ENCODE data around the gene TCF12. TPM values are rescaled to one million over a fixed set of nuclear protein-coding genes. Genes with fewer than 3 reads are reported as not detected.

TCF12 gene
- total RNA-seq, 1 donor from 2014 or later, result 144 TPM

- TF ChIP-seq, protein P1, sequence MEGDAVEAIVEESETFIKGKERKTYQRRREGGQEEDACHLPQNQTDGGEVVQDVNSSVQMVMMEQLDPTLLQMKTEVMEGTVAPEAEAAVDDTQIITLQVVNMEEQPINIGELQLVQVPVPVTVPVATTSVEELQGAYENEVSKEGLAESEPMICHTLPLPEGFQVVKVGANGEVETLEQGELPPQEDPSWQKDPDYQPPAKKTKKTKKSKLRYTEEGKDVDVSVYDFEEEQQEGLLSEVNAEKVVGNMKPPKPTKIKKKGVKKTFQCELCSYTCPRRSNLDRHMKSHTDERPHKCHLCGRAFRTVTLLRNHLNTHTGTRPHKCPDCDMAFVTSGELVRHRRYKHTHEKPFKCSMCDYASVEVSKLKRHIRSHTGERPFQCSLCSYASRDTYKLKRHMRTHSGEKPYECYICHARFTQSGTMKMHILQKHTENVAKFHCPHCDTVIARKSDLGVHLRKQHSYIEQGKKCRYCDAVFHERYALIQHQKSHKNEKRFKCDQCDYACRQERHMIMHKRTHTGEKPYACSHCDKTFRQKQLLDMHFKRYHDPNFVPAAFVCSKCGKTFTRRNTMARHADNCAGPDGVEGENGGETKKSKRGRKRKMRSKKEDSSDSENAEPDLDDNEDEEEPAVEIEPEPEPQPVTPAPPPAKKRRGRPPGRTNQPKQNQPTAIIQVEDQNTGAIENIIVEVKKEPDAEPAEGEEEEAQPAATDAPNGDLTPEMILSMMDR (IDR thresholded peaks at IDR 0.05), result no peak
- intact Hi-C loops (cut with DNase I), result no loop called here
- Histone ChIP-seq H3K36me3 (no peaks in the 10 kb centered on the region), H3K27ac (no peak overlapping the region), H3K4me3 (no peak overlapping the region), H3K9me3 (no peaks in the 10 kb centered on the region), H3K27me3 (no peaks in the 10 kb centered on the region), H3K4me1 (peaks cover 0 to 9% of the 10 kb centered on the region in 2 donors)
- DNase-seq (ENCODE audit: low spot score in 2 of 2), result no peak
These were observed 404.3 kb downstream of the TCF12 start for GRCh38 chr15:57322602-57323250.

DNA sequence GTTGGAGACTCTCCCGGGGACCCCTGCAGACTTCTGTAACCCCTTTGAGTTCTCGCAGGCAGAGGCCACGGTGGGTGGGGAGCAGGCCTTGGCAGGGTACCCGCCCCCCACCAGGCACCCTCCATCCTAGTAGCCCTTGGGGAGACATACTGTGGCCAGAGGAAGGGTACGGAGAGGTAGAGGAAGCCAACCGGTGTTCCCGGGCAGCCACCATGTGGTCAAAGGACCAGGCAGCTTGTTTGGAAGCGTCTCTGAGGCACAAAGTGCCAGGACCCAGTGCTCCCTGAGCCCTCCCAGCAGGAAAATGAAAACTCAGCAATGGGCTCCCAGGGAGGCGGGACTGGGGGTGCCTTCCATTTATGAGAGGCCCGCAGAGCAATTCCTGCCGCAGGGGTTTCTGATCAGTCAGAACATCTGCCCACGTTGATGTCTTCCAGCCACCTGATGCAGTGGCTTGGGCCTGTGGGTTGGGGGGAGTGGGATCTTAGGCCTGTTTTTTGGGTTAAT is 404.9 kb downstream of the TCF12 start:
- no peaks in the 10 kb centered on the region for H3K36me3 ChIP-seq
- H3K27ac ChIP-seq, result no peak overlapping the region
- TF ChIP-seq, protein P1 (IDR thresholded peaks at IDR 0.05), result no peak
- no peak for DNase-seq (ENCODE audit: low spot score in 2 of 2)
- intact Hi-C loops (cut with DNase I), result no loop called here
- H3K27me3 ChIP-seq, result no peaks in the 10 kb centered on the region
- H3K4me1 ChIP-seq, result peaks cover 0 to 9% of the 10 kb centered on the region in 2 donors
- H3K4me3 ChIP-seq, result no peak overlapping the region
- no peaks in the 10 kb centered on the region for H3K9me3 ChIP-seq

DNA sequence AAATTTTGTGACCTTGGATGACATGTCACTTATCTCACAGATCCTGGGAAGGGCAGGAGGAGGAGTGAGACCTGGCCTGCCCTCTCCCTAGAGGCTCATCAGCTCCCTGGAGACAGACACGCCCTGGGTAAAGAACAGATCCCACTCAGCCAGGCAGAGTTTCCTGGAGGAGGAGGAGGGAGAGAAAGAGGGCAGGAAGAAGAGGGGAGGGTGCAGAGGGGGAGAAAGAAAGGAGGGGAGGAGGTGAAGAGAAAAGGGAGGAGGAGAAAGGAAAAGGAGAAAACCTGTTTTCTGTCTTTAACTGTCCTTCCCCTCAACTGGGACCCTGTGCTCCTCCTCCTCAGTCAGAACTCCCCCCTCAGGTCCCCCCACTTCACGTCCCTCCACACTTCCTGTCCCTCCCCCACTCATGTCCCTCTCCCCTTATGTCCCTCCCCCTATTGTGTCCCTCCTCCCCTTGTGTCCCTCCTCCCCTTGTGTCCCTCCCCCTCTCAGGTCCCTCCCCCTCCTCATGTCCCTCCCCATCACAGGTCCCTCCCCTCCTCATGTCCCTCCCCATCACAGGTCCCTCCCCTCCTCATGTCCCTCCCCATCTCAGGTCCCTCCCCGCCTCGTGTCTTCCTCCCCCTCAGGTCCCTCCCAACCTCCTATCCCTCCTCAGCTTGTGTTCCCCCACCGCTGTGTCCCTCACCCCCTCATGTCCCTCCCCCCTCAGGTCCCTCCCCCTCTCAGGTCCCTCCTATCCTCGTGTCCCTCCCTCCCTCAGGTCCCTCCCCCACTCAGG is 405.6 kb downstream of the TCF12 start:
- Histone ChIP-seq H3K27me3 (no peaks in the 10 kb centered on the region), H3K4me3 (no peak overlapping the region), H3K4me1 (peaks cover 0 to 9% of the 10 kb centered on the region in 2 donors), H3K36me3 (no peaks in the 10 kb centered on the region), H3K27ac (no peak overlapping the region), H3K9me3 (no peaks in the 10 kb centered on the region)
- no peak for DNase-seq (ENCODE audit: low spot score in 2 of 2)
- intact Hi-C loops (cut with DNase I), result no loop called here
- TF ChIP-seq, protein P1 (IDR thresholded peaks at IDR 0.05), result no peak

DNA sequence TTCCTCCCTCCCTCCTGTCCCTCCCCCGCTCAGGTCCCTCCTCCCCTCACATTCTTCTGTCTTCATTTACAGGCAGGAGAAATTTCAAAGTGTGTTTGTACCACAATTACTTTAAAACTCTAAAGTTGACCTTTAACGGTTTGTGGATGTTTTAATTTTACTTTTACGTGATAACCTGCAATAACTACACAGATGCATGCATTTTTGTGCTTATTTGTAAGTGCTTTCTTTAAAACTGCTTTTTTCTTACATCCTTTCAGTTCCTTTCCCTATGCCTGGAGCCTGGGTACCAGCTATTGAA is 406.1 kb downstream of the TCF12 start:
- TF ChIP-seq, protein P1 (IDR thresholded peaks at IDR 0.05), result no peak
- H3K4me3 ChIP-seq, result no peak overlapping the region
- DNase-seq (ENCODE audit: low spot score in 2 of 2), result no peak
- H3K27me3 ChIP-seq, result no peaks in the 10 kb centered on the region
- H3K4me1 ChIP-seq, result peaks cover 0 to 9% of the 10 kb centered on the region in 2 donors
- intact Hi-C loops (cut with DNase I), result no loop called here
- no peaks in the 10 kb centered on the region for H3K9me3 ChIP-seq
- no peak overlapping the region for H3K27ac ChIP-seq
- H3K36me3 ChIP-seq, result no peaks in the 10 kb centered on the region

DNA sequence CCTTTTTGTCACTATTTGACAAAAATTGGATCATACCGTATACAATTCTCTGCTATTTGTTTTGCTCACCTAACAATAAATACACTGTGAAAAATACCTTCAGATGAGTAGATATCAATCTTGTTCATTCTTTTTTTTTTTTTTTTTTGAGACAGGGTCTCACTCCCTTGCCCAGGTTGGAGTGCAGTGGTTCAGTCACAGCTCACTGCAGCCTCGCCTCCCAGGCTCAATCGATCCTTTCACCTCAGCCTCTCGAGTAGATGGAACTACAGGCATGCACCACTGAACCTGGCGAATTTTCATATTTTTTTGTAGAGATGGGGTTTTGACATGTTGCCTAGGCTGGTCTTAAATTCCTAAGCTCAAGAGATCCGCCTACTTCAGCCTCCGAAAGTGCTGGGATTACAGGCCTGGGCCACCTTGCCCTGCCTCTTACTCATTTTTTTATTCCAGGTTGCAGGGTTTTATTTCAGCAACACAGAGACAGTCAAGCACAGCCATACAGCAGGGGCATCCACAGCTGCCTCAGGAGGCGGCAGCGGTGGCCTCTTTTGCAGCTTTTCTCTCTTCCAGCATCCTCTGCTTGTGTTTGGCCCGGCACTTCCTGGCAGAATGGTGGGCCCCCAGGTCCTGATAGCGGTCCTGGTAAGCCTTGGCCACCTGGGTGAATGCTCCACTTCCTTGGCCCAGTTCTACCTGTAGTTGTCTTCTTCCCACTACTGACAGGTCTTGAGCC is 406.7 kb downstream of the TCF12 start:
- H3K36me3 ChIP-seq, result no peaks in the 10 kb centered on the region
- H3K27ac ChIP-seq, result no peak overlapping the region
- H3K9me3 ChIP-seq, result no peaks in the 10 kb centered on the region
- no peak for DNase-seq (ENCODE audit: low spot score in 2 of 2)
- TF ChIP-seq, protein P1 (IDR thresholded peaks at IDR 0.05), result no peak
- H3K27me3 ChIP-seq, result no peaks in the 10 kb centered on the region
- no peak overlapping the region for H3K4me3 ChIP-seq
- H3K4me1 ChIP-seq, result peaks cover 0 to 9% of the 10 kb centered on the region in 2 donors
- intact Hi-C loops (cut with DNase I), result no loop called here
